Activated CD4-positive, alpha-beta T cell treated with anti-CD3 and anti-CD28 coated beads for 36 hours (primary cell): Measurements from ENCODE around the gene RHEBL1. TPM values are rescaled to one million over a fixed set of nuclear protein-coding genes. Genes with fewer than 3 reads are reported as not detected.
"Not testable (repeated sequence)": the region's sequence is repeated elsewhere in the genome, so short reads cannot be mapped to it uniquely, and the experiment has no call there.

Experiments used
- ATAC-seq: fragments of 200-7000 bp; cut with Tn5 transposase; one replicate; pipeline ENCODE4 v1.10.0; 2021; ENCODE audit warnings: mild to moderate bottlenecking, moderate library complexity
- CTCF ChIA-PET: fragments of 350-600 bp; sonication (Branson Sonifier 250); formaldehyde crosslinking; loops from one replicate; lab custom pipeline; 2021; ENCODE audit warnings: antibody characterized with exemption; lab: Charles Lee
- POLR2A ChIA-PET: fragments of 350-600 bp; sonication (Branson Sonifier 250); formaldehyde crosslinking; loops from one replicate; lab custom pipeline; 2021; ENCODE audit warnings: antibody characterized with exemption, inconsistent platforms; lab: Charles Lee
- DNase-seq: peaks from one replicate; pipeline ENCODE4 v3.0.0-alpha.2; 2020
- H3K27ac Mint-ChIP-seq: one replicate; pipeline ENCODE4 v1.8.0; 2021; ENCODE audit warnings: mixed read lengths
- H3K27me3 Mint-ChIP-seq: one replicate; pipeline ENCODE4 v1.8.0; 2021; ENCODE audit warnings: mixed read lengths
- H3K36me3 Mint-ChIP-seq: one replicate; pipeline ENCODE4 v1.8.0; 2021; ENCODE audit warnings: low read depth, mixed read lengths
- H3K4me1 Mint-ChIP-seq: one replicate; pipeline ENCODE4 v1.8.0; 2021; ENCODE audit warnings: mixed read lengths
- H3K4me3 Mint-ChIP-seq: one replicate; pipeline ENCODE4 v1.8.0; 2021; ENCODE audit warnings: mild to moderate bottlenecking, moderate library complexity, mixed read lengths
- H3K9me3 Mint-ChIP-seq: one replicate; pipeline ENCODE4 v1.8.0; 2021; ENCODE audit warnings: low read depth, mixed read lengths
- intact Hi-C, 2 experiments: fragments of 100-400 bp; cut with DNase I in 1 of 2; cut with micrococcal nuclease in 1 of 2; formaldehyde crosslinking; loops; one replicate each; pipeline versions ENCODE4 v1.14.2 to v1.15.1; 2022 to 2024; cut with DNase I, micrococcal nuclease
- total RNA-seq, 2 experiments: library from RNA; stranded (reverse); gene quantifications; one replicate each; pipeline ENCODE4 v1.2.3, GENCODE V29; 2021

Gene RHEBL1
- total RNA-seq, 2 experiments from 2014 or later = 6.7 to 13.3 TPM

- Mint-ChIP-seq H3K4me3 (no peak overlapping the region), H3K27me3 (no peaks in the 10 kb centered on the region), H3K9me3 (no peaks in the 10 kb centered on the region), H3K36me3 (peaks cover 12% of the 10 kb centered on the region), H3K4me1 (peaks cover 19% of the 10 kb centered on the region), H3K27ac (no peak overlapping the region)
- intact Hi-C loops = loop anchor here (1.0 to 5.0 kb wide), 7 partner anchors 28 to 258 kb away; partner anchors contain the start of genes TROAP (in 1 of the 2), TUBA1A (in 1 of the 2) and TUBA1B (in 1 of the 2)
- CTCF ChIA-PET = interaction anchor here (0.6 to 7.1 kb wide), 40 partner anchors 9 to 277 kb away, joined by 3 to 124 read pairs (median 4); partner anchors contain the start of genes DDX23, DHH, LMBR1L and TUBA1B
- POLR2A ChIA-PET = interaction anchor here (0.6 to 2.0 kb wide), 3 partner anchors 65 to 170 kb away, joined by 3 to 9 read pairs (median 6); no protein-coding TSS in a partner anchor
- ATAC-seq (no peak), DNase-seq (no peak)
Observed at GRCh38 chr12:49064767-49065152, 5.0 kb downstream of the RHEBL1 start.

- H3K9me3 Mint-ChIP-seq, H3K27me3 Mint-ChIP-seq, POLR2A ChIA-PET, ATAC-seq, H3K27ac Mint-ChIP-seq, DNase-seq: not testable (repeated sequence)
- Mint-ChIP-seq H3K4me1 (peaks cover 31% of the 10 kb centered on the region), H3K4me3 (peak overlapping the region; percentile 95), H3K36me3 (peaks cover 16% of the 10 kb centered on the region)
- CTCF ChIA-PET = interaction anchor here (1.6 to 7.1 kb wide), 4 partner anchors 12 to 204 kb away, joined by 4 to 124 read pairs (median 62); partner anchors contain the start of gene DHH
- intact Hi-C loops = loop anchor here (1.0 to 5.0 kb wide), 5 partner anchors 7 to 260 kb away; partner anchors contain the start of genes RHEBL1 (in 1 of the 2), TROAP (in 1 of the 2), TUBA1A (in 1 of the 2) and TUBA1B (in 1 of the 2)
Observed at GRCh38 chr12:49061916-49062315, 7.9 kb downstream of the RHEBL1 start.

GRCh38 chr12:49061157-49061650 is 8.6 kb downstream of the RHEBL1 start:
- Mint-ChIP-seq H3K9me3 (no peaks in the 10 kb centered on the region), H3K4me1 (peaks cover 38% of the 10 kb centered on the region), H3K27ac (peak overlapping the region; percentile 95), H3K4me3 (peak overlapping the region; percentile 95), H3K27me3 (no peaks in the 10 kb centered on the region), H3K36me3 (peaks cover 16% of the 10 kb centered on the region)
- POLR2A ChIA-PET = no interaction called here
- intact Hi-C loops = loop anchor here (1.0 to 5.0 kb wide), 5 partner anchors 8 to 261 kb away; partner anchors contain the start of genes RHEBL1 (in 1 of the 2), TROAP (in 1 of the 2), TUBA1A (in 1 of the 2) and TUBA1B (in 1 of the 2)
- ATAC-seq (no peak), DNase-seq (no peak)
- CTCF ChIA-PET = interaction anchor here (0.5 to 7.1 kb wide), 2 partner anchors 26 to 61 kb away, joined by 3 to 102 read pairs; no protein-coding TSS in a partner anchor

GRCh38 chr12:49060237-49061156 is 9.3 kb downstream of the RHEBL1 start, which contains the start of gene KMT2D:
Gene KMT2D, minus strand, starts transcription at chr12:49060794. Its CDS starts 5,470 bp downstream, at chr12:49055324.
- no peaks in the 10 kb centered on the region for H3K9me3 Mint-ChIP-seq
- peaks cover 45% of the 10 kb centered on the region for H3K4me1 Mint-ChIP-seq
- DNase-seq = peak; percentile 94
- ChIA-PET POLR2A (interaction anchor here (0.8 kb wide), 1 partner anchor 70 kb away, joined by 3 read pairs; no protein-coding TSS in a partner anchor), CTCF (interaction anchor here (1.6 to 2.9 kb wide), 2 partner anchors 17 to 28 kb away, joined by 4 to 21 read pairs; no protein-coding TSS in a partner anchor)
- H3K27ac Mint-ChIP-seq = peak within 1 kb of the TSS; percentile 95
- peak; percentile 75 for ATAC-seq
- intact Hi-C loops = loop anchor here (1.0 to 5.0 kb wide), 9 partner anchors 9 to 262 kb away; partner anchors contain the start of genes RHEBL1 (in 2 of the 2), DDX23 (in 1 of the 2), PRKAG1 (in 1 of the 2) and TROAP (in 1 of the 2)
- H3K27me3 Mint-ChIP-seq = no peaks in the 10 kb centered on the region
- H3K36me3 Mint-ChIP-seq = peaks cover 20% of the 10 kb centered on the region
- peak within 1 kb of the TSS; percentile 98 for H3K4me3 Mint-ChIP-seq

GRCh38 chr12:49059299-49060171 is 10.2 kb downstream of the RHEBL1 start:
- DNase-seq = peak; percentile 57
- peak overlapping the region; percentile 98 for H3K4me3 Mint-ChIP-seq
- intact Hi-C loops = loop anchor here (1.0 to 5.0 kb wide), 10 partner anchors 10 to 263 kb away; partner anchors contain the start of genes PRKAG1 (in 2 of the 2), DDX23 (in 1 of the 2), RHEBL1 (in 1 of the 2) and TROAP (in 1 of the 2)
- no peaks in the 10 kb centered on the region for H3K27me3 Mint-ChIP-seq
- peak overlapping the region; percentile 90 for H3K27ac Mint-ChIP-seq
- ATAC-seq = no peak
- H3K36me3 Mint-ChIP-seq = peaks cover 25% of the 10 kb centered on the region
- H3K9me3 Mint-ChIP-seq = no peaks in the 10 kb centered on the region
- ChIA-PET CTCF (interaction anchor here (0.6 to 2.9 kb wide), 6 partner anchors 10 to 63 kb away, joined by 3 to 21 read pairs (median 4); partner anchors contain the start of gene RHEBL1), POLR2A (interaction anchor here (0.5 to 2.0 kb wide), 4 partner anchors 10 to 72 kb away, joined by 3 to 8 read pairs (median 4); partner anchors contain the start of genes RHEBL1 and TUBA1B)
- H3K4me1 Mint-ChIP-seq = peaks cover 53% of the 10 kb centered on the region

- Mint-ChIP-seq H3K4me3 (peak overlapping the region; percentile 98), H3K27me3 (no peaks in the 10 kb centered on the region), H3K36me3 (peaks cover 24% of the 10 kb centered on the region), H3K27ac (peak overlapping the region; percentile 90), H3K9me3 (no peaks in the 10 kb centered on the region), H3K4me1 (peaks cover 52% of the 10 kb centered on the region)
- intact Hi-C loops = loop anchor here in 1 of 2 experiments (5.0 kb wide), 1 partner anchor 42 kb away; the partner anchor contains the start of gene PRKAG1
- ChIA-PET POLR2A (interaction anchor here (0.5 to 2.0 kb wide), 5 partner anchors 11 to 72 kb away, joined by 3 to 8 read pairs (median 4); partner anchors contain the start of genes RHEBL1 and TUBA1B), CTCF (interaction anchor here (0.6 to 2.9 kb wide), 7 partner anchors 11 to 62 kb away, joined by 3 to 21 read pairs (median 5); partner anchors contain the start of gene RHEBL1)
- no peak for DNase-seq
- ATAC-seq = no peak
Observed at GRCh38 chr12:49059045-49059298, 10.8 kb downstream of the RHEBL1 start.

GRCh38 chr12:49058366-49059044 is 11.3 kb downstream of the RHEBL1 start:
- Mint-ChIP-seq H3K27me3 (no peaks in the 10 kb centered on the region), H3K27ac (peak overlapping the region; percentile 90), H3K36me3 (peaks cover 24% of the 10 kb centered on the region), H3K4me3 (peak overlapping the region; percentile 98), H3K4me1 (peaks cover 50% of the 10 kb centered on the region), H3K9me3 (no peaks in the 10 kb centered on the region)
- CTCF ChIA-PET = interaction anchor here (0.7 to 2.9 kb wide), 10 partner anchors 10 to 235 kb away, joined by 3 to 21 read pairs (median 4); partner anchors contain the start of gene RHEBL1
- POLR2A ChIA-PET = interaction anchor here (0.5 to 2.0 kb wide), 4 partner anchors 11 to 73 kb away, joined by 3 to 8 read pairs (median 4); partner anchors contain the start of genes RHEBL1 and TUBA1B
- intact Hi-C loops = loop anchor here in 1 of 2 experiments (5.0 kb wide), 1 partner anchor 41 kb away; the partner anchor contains the start of gene PRKAG1
- ATAC-seq (no peak), DNase-seq (peak; percentile 18)

GRCh38 chr12:49057888-49058287 is 11.9 kb downstream of the RHEBL1 start:
- Mint-ChIP-seq H3K36me3 (peaks cover 30% of the 10 kb centered on the region), H3K9me3 (no peaks in the 10 kb centered on the region), H3K27me3 (no peaks in the 10 kb centered on the region), H3K4me3 (peak overlapping the region; percentile 98), H3K27ac (peak overlapping the region; percentile 90), H3K4me1 (peaks cover 50% of the 10 kb centered on the region)
- DNase-seq = no peak
- intact Hi-C loops = loop anchor here in 1 of 2 experiments (5.0 kb wide), 1 partner anchor 41 kb away; the partner anchor contains the start of gene PRKAG1
- ChIA-PET POLR2A (interaction anchor here (1.6 to 2.0 kb wide), 2 partner anchors 12 to 69 kb away, joined by 4 to 8 read pairs; partner anchors contain the start of gene RHEBL1), CTCF (interaction anchor here (0.6 to 2.9 kb wide), 9 partner anchors 12 to 263 kb away, joined by 3 to 21 read pairs (median 4); partner anchors contain the start of gene RHEBL1)
- ATAC-seq = no peak
